Astrocyte (in vitro differentiated cells and primary cell): ENCODE data around the gene COL5A3.

ENCODE experiments used
- CTCF ChIP-seq: IDR thresholded peaks from 2 replicates; pipeline ENCODE4 v1.5.1; 2011; ENCODE audit warnings: low read depth, mild to moderate bottlenecking, inconsistent platforms, low read length, moderate library complexity; ENCODE audit not compliant: insufficient read depth
- EZH2 ChIP-seq: IDR thresholded peaks from 2 replicates; pipeline ENCODE4 v1.6.1; 2012; ENCODE audit warnings: mild to moderate bottlenecking, low read length, inconsistent platforms; ENCODE audit not compliant: insufficient read depth

- TF ChIP-seq CTCF (no peak), EZH2 (no peak)
These were observed 10.5 kb upstream of the COL5A3 start for GRCh38 chr19:10020851-10021250.
